H1 (cell line): Measurements from ENCODE around the gene VAV2. TPM values are rescaled to one million over a fixed set of nuclear protein-coding genes. Genes with fewer than 3 reads are reported as not detected.

Source experiments
- CTBP2 ChIP-seq: IDR thresholded peaks from 2 replicates; pipeline ENCODE4 v1.7.0; 2011; ENCODE audit warnings: borderline replicate concordance, mild to moderate bottlenecking, moderate library complexity, mixed read lengths, low read length; ENCODE audit not compliant: insufficient read depth, insufficient read length
- GABPA ChIP-seq: IDR thresholded peaks from 2 replicates; pipeline ENCODE4 v1.6.1; 2011; ENCODE audit warnings: mild to moderate bottlenecking, low read length, moderate library complexity, borderline replicate concordance; ENCODE audit not compliant: insufficient read depth
- GTF2F1 ChIP-seq: IDR thresholded peaks from 2 replicates; pipeline ENCODE4 v1.6.1; 2012; ENCODE audit warnings: low read depth, low read length, improper control_type of control experiment, borderline replicate concordance
- POLR2A ChIP-seq, 2 experiments: IDR thresholded peaks; 1 replicate in 1 of 2; 2 replicates in 1 of 2; pipeline ENCODE4 v1.6.1; 2011; ENCODE audit warnings: low read depth in 2 of 2, low read length in 2 of 2, mild to moderate bottlenecking in 2 of 2; ENCODE audit errors: control extremely low read depth in 1 of 2
- SIRT6 ChIP-seq: IDR thresholded peaks from one replicate; pipeline ENCODE4 v1.7.1; 2012; ENCODE audit warnings: low read length, inconsistent platforms
- SP4 ChIP-seq: IDR thresholded peaks from 2 replicates; pipeline ENCODE4 v1.6.1; 2012; ENCODE audit warnings: low read length, inconsistent platforms
- SRF ChIP-seq: IDR thresholded peaks from 2 replicates; pipeline ENCODE4 v1.6.1; 2011; ENCODE audit warnings: mild to moderate bottlenecking, low read depth, low read length, moderate library complexity
- polyA plus RNA-seq, 7 experiments: library from polyadenylated mRNA; depleted of rRNA in 3 of 7; stranded (reverse) in 5 of 7; unstranded in 2 of 7; fragments of >200 nt in 5 of 7; fragments of 200-250 nt in 2 of 7; gene quantifications; 1 replicate in 5 of 7; 2 replicates in 1 of 7; 4 replicates in 1 of 7; pipeline versions ENCODE4 v1.2.1 to v1.2.3, GENCODE V29; 2011 to 2013; ENCODE audit warnings: missing spikeins in 2 of 7, mixed read lengths in 2 of 7
- total RNA-seq: library from RNA; stranded (reverse); fragmentation: NEBNext Ultra II Directional; extraction: Animal tissue kit (Norgen Biotek cat#: 25700); gene quantifications from 2 replicates; pipeline ENCODE4 v1.2.1, GENCODE V29; 2021

Gene VAV2
- total and polyA plus RNA-seq, 2 of the 8 experiments (the other 6 are each of a cell fraction or from before 2014, with no cell fraction given) = 13.6 to 37.6 TPM

- TF ChIP-seq GABPA (no peak), SIRT6 (no peak), POLR2A (IDR thresholded peaks at IDR 0.05; ENCODE audit: control extremely low read depth in 1 of 2, low read depth in 2 of 2, low read length in 2 of 2) (no peak), SRF (no peak), SP4 (no peak), GTF2F1 (no peak), CTBP2 (no peak)
These were observed 9.0 kb downstream of the VAV2 start (continued) for GRCh38 chr9:133982971-133983720.
